Left ventricle myocardium inferior (tissue), 1 donor: ENCODE data around the gene AGAP3. TPM values are rescaled to one million over a fixed set of nuclear protein-coding genes. Genes with fewer than 3 reads are reported as not detected.

ENCODE experiments used
- DNase-seq: peaks from one replicate; pipeline ENCODE4 v3.0.0-alpha.2; 2020
- H3K27ac ChIP-seq: fragments of 200-600 bp; replicated peaks from 2 replicates; pipeline ENCODE4 v1.8.0; 2021
- H3K27me3 ChIP-seq: fragments of 200-600 bp; 2 replicates; pipeline ENCODE4 v1.8.0; 2021; ENCODE audit warnings: low read depth
- H3K36me3 ChIP-seq: fragments of 200-600 bp; 2 replicates; pipeline ENCODE4 v1.8.0; 2021
- H3K4me1 ChIP-seq: fragments of 200-600 bp; 2 replicates; pipeline ENCODE4 v1.8.0; 2021
- H3K4me3 ChIP-seq: fragments of 200-600 bp; 2 replicates; pipeline ENCODE4 v1.8.0; 2021; ENCODE audit warnings: mild to moderate bottlenecking, moderate library complexity
- H3K9me3 ChIP-seq: fragments of 200-600 bp; replicated peaks from 2 replicates; pipeline ENCODE4 v1.8.0; 2021
- CTCF ChIP-seq: fragments of 200-600 bp; IDR thresholded peaks from 2 replicates; pipeline ENCODE4 v1.8.0; 2021; ENCODE audit warnings: antibody characterized with exemption, mild to moderate bottlenecking, borderline replicate concordance
- intact Hi-C: fragments of 100-400 bp; cut with micrococcal nuclease; formaldehyde crosslinking; loops from one replicate; pipeline ENCODE4 v1.11.0; 2022
- total RNA-seq: library from RNA; stranded (reverse); fragmentation: NEBNext Ultra II Directional; extraction: Animal tissue kit (Norgen Biotek cat#: 25700); gene quantifications from one replicate; pipeline ENCODE4 v1.2.1, GENCODE V29; 2021
- donor health status: DM: no; HTN: yes; CAD: no; lungs with severe emphysema.

AGAP3 gene
- total RNA-seq, 1 donor from 2014 or later: 51.0 TPM

GRCh38 chr7:151173386-151174245, 87.3 kb downstream of the AGAP3 start:
- Histone ChIP-seq H3K9me3 (no peaks in the 10 kb centered on the region), H3K27me3 (peaks cover 62% of the 10 kb centered on the region), H3K27ac (no peak overlapping the region), H3K36me3 (peaks cover 5% of the 10 kb centered on the region), H3K4me1 (peaks cover 43% of the 10 kb centered on the region), H3K4me3 (no peak overlapping the region)
- intact Hi-C loops: no loop called here
- no peak for DNase-seq
- TF ChIP-seq CTCF: no peak

- no peak for DNase-seq
- Histone ChIP-seq H3K4me3 (no peak overlapping the region), H3K27ac (no peak overlapping the region), H3K9me3 (no peaks in the 10 kb centered on the region), H3K36me3 (peaks cover 5% of the 10 kb centered on the region), H3K27me3 (peaks cover 66% of the 10 kb centered on the region), H3K4me1 (peaks cover 39% of the 10 kb centered on the region)
- no peak for TF ChIP-seq CTCF
- intact Hi-C loops: no loop called here
Observed at GRCh38 chr7:151174246-151175046, 88.2 kb downstream of the AGAP3 start.

GRCh38 chr7:151175047-151175792, 88.9 kb downstream of the AGAP3 start:
- DNase-seq: no peak
- Histone ChIP-seq H3K4me1 (peaks cover 35% of the 10 kb centered on the region), H3K36me3 (peaks cover 5% of the 10 kb centered on the region), H3K4me3 (no peak overlapping the region), H3K9me3 (no peaks in the 10 kb centered on the region), H3K27me3 (peaks cover 63% of the 10 kb centered on the region), H3K27ac (no peak overlapping the region)
- intact Hi-C loops: no loop called here
- TF ChIP-seq CTCF: no peak

- H3K4me3 ChIP-seq: no peak overlapping the region
- no peak for TF ChIP-seq CTCF
- intact Hi-C loops: no loop called here
- H3K27me3 ChIP-seq: peaks cover 61% of the 10 kb centered on the region
- no peak overlapping the region for H3K27ac ChIP-seq
- H3K9me3 ChIP-seq: no peaks in the 10 kb centered on the region
- DNase-seq: no peak
- H3K36me3 ChIP-seq: peaks cover 11% of the 10 kb centered on the region
- peaks cover 29% of the 10 kb centered on the region for H3K4me1 ChIP-seq
Observed at GRCh38 chr7:151175793-151176311, 89.6 kb downstream of the AGAP3 start.

- intact Hi-C loops: no loop called here
- Histone ChIP-seq H3K27me3 (peaks cover 62% of the 10 kb centered on the region), H3K9me3 (no peaks in the 10 kb centered on the region), H3K4me1 (peaks cover 23% of the 10 kb centered on the region), H3K36me3 (peaks cover 14% of the 10 kb centered on the region), H3K27ac (no peak overlapping the region), H3K4me3 (no peak overlapping the region)
- no peak for DNase-seq
- TF ChIP-seq CTCF: no peak
Observed at GRCh38 chr7:151176401-151176800, 90.1 kb downstream of the AGAP3 start.
